Gastrocnemius medialis (tissue), 4 donors: ENCODE data around the gene ITIH4.

Source experiments
- CTCF ChIP-seq, 5 experiments: fragments of 450-650 bp in 3 of 5; fragments of 200-600 bp in 2 of 5; sonication (generic) in 2 of 5; IDR thresholded peaks in 4 of 5; conservative IDR thresholded peaks in 1 of 5; 1 replicate in 4 of 5; 2 replicates in 1 of 5; pipeline ENCODE4 v1.5.1; 2016 to 2019; ENCODE audit warnings: antibody characterized with exemption in 5 of 5, mild to moderate bottlenecking in 3 of 5, moderate library complexity in 3 of 5
- POLR2A ChIP-seq, 2 donors: fragments of 450-650 bp; IDR thresholded peaks; one replicate each; pipeline ENCODE4 v1.6.1; 2017; ENCODE audit warnings: antibody characterized with exemption in 2 of 2, mild to moderate bottlenecking in 2 of 2, moderate library complexity in 2 of 2

GRCh38 chr3:52847726-52848125 lies 17.3 kb upstream of the ITIH4 start:
- no peak for TF ChIP-seq CTCF (IDR thresholded peaks at IDR 0.05 in 4 of 5, conservative IDR thresholded peaks at IDR 0.05 in 1 of 5)
- TF ChIP-seq POLR2A (IDR thresholded peaks at IDR 0.05), result no peak
